T-helper 1 cell (primary cell): ENCODE results near the gene CHST3.
"Not testable (repeated sequence)": the region's sequence is repeated elsewhere in the genome, so short reads cannot be mapped to it uniquely, and the experiment has no call there.

Experiments used
- DNase-seq, 5 donors: peaks; one replicate each; pipeline ENCODE4 v3.0.0-alpha.2; 2012 to 2020

Gene CHST3

DNA sequence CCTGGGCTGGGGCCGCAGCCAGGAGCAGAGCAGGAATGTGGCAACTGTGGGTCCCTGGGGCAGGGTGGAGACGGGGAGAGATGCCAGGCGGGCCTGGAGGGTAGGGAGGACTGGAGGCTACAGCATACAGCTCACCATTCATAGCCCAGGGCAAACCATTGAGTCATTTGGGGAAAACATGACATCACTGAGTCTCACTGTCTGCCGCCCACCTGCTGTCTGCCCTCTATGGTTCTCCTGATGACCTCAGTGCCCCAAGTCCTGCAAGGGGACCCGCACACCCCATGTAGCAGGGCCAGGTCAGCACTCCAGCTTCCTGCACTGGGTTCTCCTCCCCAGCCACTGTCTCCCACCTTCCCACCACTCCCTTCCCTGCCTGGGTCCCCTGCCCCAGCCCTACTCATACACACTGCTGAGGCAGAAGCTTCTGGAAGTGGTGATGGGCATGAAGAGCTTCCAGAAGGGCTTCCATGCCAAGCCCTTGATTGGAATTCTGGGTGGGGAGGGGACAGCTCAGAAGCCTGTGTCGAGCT, 10.4 kb downstream of the CHST3 start:
- DNase-seq = peak in 1 of 5 donors; percentile 11

GRCh38 chr10:71975087-71975870, 11.1 kb downstream of the CHST3 start:
- DNase-seq = no peak

- no peak for DNase-seq
These were observed 11.9 kb downstream of the CHST3 start for GRCh38 chr10:71975871-71976725.

- DNase-seq = not testable (repeated sequence)
These were observed 13.4 kb downstream of the CHST3 start for GRCh38 chr10:71977614-71977903.

DNA sequence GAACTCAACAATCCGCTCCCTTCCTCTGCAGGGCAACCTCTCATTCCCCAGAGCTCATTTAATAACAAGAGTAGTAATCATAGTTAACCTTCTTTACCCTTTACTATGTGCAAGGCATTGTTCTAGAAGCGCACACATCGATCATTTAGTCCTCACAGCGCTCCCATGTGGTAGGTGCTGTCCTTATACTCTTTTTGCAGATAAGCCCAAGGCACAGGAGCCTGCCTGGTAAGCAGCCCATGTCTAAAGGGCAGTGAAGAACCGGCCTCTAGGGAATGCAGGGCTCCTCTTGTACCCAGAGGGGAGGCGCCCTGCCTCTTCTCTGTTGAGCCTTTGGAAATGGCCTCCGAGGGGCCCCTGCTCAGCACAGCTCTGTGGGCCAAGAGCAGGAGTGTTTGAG, 14.3 kb downstream of the CHST3 start:
- DNase-seq = no peak

DNA sequence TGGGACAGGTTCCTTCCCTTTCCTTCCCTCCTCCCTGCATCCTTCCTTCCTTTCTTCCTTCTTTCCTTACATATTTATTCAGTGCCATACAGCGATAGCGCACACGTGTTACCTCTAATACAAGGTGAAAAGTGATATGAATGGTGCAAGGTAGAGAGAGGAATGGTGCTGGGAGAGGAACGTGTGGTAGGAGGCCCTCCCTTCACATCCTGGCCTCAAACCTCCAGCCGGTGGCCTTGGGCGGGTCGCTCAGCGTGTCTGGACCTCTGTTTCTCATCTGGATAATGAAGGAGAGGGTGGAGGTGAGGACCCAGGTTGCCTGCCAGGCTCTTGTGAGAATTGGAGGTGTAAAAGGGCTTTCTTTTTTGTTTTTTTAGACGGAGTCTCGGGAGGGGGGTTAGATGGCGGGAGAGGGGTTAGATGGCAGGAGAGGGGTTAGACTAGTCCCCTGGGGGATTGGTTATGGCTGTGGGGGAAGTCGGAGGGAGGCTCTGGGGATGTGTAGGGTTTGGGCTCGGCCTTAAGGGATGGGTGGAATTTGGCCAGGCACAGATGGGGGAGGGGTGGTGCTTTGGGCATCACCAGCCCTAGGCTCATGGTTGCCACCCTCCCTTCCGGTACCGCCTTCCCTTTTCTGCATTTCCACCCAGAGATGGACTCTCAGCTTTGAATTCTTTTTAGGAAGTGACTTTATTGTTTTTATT, 14.9 kb downstream of the CHST3 start:
- DNase-seq = no peak

DNA sequence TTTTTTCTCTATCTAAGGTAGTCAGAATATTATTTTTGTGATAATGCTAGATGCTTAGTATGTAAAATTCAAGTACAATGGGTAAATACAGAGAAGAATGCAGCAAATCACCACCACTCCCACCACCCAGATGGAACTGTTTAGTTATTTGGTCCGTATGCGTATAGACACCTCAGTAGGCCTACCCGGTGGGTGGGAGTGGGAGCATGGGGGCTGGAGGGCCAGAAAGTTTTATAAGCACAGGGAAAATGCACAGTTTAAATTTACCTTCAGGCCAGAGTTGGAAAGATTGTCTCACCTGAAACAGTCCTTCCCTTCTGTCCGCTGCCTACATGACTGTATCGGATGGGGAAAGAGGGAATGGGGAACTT, 15.5 kb downstream of the CHST3 start:
- no peak for DNase-seq

GRCh38 chr10:71980181-71981014, 16.2 kb downstream of the CHST3 start:
- no peak for DNase-seq

GRCh38 chr10:71981015-71981875, 17.1 kb downstream of the CHST3 start:
- DNase-seq = no peak

DNA sequence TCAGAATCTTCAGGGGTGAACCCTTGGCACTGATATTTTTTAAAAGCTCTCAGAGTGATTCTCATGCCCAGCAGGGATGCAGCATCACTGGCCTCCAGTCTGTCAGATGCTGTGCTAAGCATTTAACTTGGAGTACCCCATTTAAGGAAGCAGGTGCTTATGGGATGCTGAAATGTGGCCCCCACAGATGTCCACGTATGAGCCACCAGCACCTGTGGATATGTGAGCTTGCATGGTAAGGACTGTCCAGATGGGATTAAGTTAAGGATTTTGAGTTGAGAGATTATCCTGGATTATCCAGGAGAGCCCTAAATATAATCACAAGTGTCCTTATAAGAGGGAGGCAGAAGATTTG, 17.7 kb downstream of the CHST3 start:
- DNase-seq = no peak

DNA sequence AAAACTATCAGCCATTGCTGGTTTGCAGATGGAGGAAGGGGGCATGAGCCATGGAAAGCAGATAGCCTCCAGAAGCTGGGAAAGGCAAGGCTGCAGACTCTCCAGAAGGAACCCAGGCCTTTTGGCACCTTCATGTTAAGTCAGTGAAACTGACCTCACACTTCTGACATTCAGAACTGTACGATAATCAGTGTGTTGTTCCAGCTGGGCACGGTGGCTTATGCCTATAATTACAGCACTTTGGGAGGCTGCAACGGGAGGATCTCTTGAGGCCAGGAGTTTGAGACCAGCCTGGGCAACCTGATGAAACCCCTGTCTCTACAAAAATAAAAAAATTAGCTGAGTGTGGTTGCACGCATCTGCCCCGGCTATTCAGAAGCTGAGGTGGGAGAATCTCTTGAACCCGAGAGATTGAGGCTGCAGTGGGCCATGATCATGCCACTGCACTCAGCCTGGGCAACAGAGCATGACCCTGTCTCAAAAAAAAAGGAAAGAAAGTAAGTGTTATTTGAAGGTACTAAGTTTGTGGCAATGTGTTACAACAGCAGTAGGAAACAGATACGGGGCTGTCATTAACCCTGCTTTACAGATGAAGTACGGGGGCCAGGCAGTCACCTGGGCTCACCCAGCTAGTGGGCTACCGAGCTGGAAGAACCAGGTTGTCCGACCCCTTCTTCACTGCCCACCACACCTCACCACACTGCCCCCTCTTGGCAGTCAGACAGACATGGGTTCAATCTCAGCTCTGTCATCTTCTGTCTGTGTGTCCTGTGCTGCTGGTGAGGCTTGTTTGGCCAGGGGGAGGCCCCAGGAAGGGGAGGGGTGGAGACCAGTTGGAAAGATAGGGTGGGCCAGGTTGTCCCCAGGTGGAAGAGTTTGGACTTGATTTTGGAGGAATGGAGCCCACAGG, 18.3 kb downstream of the CHST3 start:
- DNase-seq = no peak

DNA sequence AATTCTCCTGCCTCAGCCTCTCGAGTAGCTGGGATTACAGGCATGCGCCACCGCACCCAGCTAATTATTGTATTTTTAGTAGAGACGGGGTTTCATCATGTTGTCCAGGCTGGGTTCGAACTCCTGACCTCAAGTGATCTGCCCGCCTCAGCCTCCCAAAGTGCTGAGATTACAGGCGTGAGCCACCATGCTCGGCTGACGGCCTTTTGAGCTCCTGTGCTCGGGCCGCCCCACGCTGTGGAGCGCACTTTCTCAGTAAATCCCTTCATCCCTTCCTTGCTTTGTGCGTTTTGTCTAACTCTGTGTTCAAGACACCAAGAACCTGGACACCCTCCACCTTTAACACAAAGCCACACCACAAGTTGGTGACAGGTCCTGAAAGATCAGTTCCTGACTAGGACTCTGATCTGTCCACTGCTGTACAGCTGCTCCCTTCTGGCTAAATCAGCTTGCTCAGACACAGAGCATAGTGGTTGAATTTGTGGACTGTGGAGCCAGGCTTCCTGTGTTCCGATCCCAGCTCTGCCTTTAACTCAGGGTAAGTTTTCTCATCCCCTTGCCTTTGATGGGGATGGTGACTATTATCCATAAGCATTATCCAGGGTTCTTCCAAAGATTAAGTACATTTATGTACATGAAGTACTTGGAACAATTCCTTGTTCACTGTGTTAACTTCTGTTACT, 20.1 kb downstream of the CHST3 start:
- DNase-seq = no peak

DNA sequence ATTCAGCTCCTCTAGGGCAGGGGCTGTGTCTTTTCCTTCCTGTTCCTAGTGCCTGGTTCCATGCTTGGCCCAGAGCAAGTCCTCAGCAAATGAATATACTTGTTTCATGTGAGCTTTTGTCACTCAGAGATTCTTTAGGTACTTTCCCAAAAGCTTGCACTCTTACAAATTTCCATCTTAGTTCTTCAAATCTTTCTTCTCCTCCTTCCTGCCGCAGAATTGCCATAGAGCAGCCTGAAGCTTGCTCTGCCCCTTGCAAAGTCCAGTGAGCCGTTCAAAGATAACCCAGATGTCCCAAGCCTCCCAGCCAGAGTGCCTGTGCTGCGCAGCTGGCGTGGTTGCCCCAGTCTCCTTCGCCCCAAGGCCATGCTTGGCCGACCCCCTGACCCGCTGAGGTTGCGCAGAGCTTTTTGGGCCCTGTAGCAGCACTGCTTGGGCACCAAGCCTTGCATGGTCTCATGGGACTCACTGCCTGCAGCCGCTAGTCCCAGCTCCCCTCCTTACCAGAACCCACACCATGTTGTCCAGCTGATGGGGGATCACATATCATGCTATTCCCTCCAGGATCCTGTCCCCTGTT, 20.7 kb downstream of the CHST3 start:
- no peak for DNase-seq

DNA sequence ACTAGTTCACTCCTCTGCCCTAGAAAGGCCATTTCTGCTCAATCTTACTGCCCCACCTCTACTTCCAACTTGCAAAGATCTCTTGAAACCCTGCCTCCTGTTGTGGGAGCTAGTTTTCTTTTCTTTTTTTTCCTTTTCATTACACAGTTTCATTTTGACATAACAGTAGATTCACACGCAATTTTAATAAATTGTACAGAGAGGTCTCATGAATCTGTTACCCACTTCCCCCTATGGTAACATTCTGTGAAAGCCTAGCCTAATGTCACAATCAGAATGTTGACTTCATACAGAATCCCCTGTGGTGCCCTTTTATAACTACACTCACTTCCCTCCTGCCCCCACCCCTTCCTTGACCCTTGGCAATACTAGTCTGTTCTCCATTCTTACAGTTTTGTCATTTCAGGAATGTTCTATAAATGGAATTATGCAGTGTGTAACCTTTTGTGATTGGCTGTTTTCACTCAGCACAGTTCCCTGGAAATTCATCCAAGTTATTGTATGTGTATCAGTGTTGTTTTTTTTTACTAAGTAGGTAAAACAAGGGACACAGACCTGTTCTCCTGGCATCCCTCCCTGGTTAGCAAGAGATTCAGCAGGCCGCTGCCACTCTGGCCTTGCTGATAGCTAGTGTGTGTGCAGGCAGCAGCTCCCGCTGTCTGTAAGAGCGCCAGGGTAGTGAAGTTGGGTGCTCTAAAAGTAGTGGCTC, 21.5 kb downstream of the CHST3 start:
- peak in 1 of 5 donors; percentile 27 for DNase-seq

GRCh38 chr10:71988895-71989294, 24.7 kb downstream of the CHST3 start:
- DNase-seq = not testable (repeated sequence)

- no peak for DNase-seq
These were observed 25.7 kb downstream of the CHST3 start for GRCh38 chr10:71989661-71990454.

DNA sequence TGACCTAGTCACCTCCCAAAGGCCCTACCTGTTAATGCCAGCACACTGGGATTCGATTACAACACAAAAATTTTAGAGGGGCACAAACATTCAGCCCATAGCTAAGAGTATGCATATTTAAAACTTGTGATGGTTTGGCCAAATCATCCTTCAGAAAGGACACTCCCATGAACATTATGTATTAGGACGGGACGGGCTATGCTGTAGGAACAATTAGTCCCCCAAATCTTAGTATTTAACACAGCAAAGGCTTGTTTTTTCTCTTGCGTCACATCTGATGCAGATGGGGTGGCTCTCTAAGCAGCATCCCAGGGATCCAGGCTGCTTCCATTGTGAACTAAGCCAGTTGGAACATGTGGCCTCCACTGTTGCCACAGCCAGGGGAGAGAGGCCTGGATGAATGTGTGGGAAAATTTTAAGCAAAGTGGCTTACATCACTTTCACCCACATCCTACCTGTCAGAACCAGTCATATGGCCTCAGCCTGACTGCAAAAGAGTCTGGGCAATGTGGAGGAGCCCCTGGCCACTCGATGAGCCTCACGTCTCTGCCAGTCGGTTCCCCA, 26.6 kb downstream of the CHST3 start:
- DNase-seq = no peak

DNA sequence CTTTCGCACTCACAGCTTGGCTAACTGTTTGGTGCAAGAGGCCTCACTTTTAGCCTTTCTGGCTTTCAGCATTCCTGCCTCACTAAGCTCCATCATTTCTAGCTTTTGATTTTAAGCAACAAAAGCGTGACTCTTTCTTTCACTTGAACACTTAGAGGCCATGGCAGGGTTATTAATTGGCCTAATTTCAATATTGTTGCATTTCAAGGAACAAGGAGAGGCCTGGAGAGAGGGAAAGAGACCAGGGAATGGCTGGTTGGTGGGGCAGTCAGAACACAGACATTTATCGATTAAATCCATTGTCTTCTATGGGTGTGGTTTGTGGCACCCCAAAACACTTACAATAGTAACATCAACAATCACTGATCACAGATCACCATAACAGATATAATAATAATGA, 31.3 kb downstream of the CHST3 start:
- DNase-seq = no peak
